Colonic mucosa (tissue), 4 donors: ENCODE data around the gene SLC38A11. TPM values are rescaled to one million over a fixed set of nuclear protein-coding genes. Genes with fewer than 3 reads are reported as not detected.

Experiments
- DNase-seq: peaks from one replicate; pipeline ENCODE4 v3.0.0-alpha.2; 2020
- H3K27ac ChIP-seq: fragments of 200-600 bp; one replicate; pipeline ENCODE4 v1.8.0; 2021
- H3K27me3 ChIP-seq: fragments of 200-600 bp; one replicate; pipeline ENCODE4 v1.8.0; 2021
- H3K36me3 ChIP-seq: fragments of 200-600 bp; one replicate; pipeline ENCODE4 v1.8.0; 2021
- H3K4me1 ChIP-seq: fragments of 200-600 bp; one replicate; pipeline ENCODE4 v1.8.0; 2021; ENCODE audit warnings: mild to moderate bottlenecking
- H3K4me3 ChIP-seq: fragments of 200-600 bp; one replicate; pipeline ENCODE4 v1.8.0; 2021
- H3K9ac ChIP-seq, 2 donors: one replicate each; pipeline ENCODE4 v1.7.0; 2013; ENCODE audit warnings: control low read depth in 2 of 2, low read depth in 2 of 2, low read length in 2 of 2
- H3K9me3 ChIP-seq: fragments of 200-600 bp; one replicate; pipeline ENCODE4 v1.8.0; 2021
- intact Hi-C: fragments of 100-400 bp; cut with DNase I; formaldehyde crosslinking; loops from one replicate; pipeline ENCODE4 v1.14.1; 2022
- total RNA-seq, 2 donors: library from RNA; stranded (reverse); fragmentation: NEBNext Ultra II Directional in 1 of 2; extraction: Animal tissue kit (Norgen Biotek cat#: 25700) in 1 of 2; gene quantifications; one replicate each; pipeline ENCODE4 v1.2.1, GENCODE V29; 2021
- TF ChIP-seq, protein P1 (sequence below): fragments of 200-600 bp; IDR thresholded peaks from one replicate; pipeline ENCODE4 v1.8.0; 2022; ENCODE audit warnings: antibody characterized with exemption, mild to moderate bottlenecking
- donor health status: healthy.
- donor health status: DM: no; HTN: no; CAD: no.
- donor health status: DM: no; HTN: no; CAD: no.

Gene SLC38A11
- total RNA-seq, 2 donors from 2014 or later: 1.5 to 3.0 TPM

GRCh38 chr2:164888592-164888991 is 66.7 kb downstream of the SLC38A11 start:
- no peaks in the 10 kb centered on the region for H3K27me3 ChIP-seq
- no peaks in the 10 kb centered on the region for H3K4me1 ChIP-seq
- H3K9me3 ChIP-seq: no peaks in the 10 kb centered on the region
- TF ChIP-seq, protein P1, sequence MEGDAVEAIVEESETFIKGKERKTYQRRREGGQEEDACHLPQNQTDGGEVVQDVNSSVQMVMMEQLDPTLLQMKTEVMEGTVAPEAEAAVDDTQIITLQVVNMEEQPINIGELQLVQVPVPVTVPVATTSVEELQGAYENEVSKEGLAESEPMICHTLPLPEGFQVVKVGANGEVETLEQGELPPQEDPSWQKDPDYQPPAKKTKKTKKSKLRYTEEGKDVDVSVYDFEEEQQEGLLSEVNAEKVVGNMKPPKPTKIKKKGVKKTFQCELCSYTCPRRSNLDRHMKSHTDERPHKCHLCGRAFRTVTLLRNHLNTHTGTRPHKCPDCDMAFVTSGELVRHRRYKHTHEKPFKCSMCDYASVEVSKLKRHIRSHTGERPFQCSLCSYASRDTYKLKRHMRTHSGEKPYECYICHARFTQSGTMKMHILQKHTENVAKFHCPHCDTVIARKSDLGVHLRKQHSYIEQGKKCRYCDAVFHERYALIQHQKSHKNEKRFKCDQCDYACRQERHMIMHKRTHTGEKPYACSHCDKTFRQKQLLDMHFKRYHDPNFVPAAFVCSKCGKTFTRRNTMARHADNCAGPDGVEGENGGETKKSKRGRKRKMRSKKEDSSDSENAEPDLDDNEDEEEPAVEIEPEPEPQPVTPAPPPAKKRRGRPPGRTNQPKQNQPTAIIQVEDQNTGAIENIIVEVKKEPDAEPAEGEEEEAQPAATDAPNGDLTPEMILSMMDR: no peak
- no peak overlapping the region for H3K9ac ChIP-seq
- H3K27ac ChIP-seq: no peak overlapping the region
- intact Hi-C loops: no loop called here
- H3K36me3 ChIP-seq: no peaks in the 10 kb centered on the region
- H3K4me3 ChIP-seq: no peak overlapping the region
- DNase-seq: no peak

- DNase-seq: no peak
- Histone ChIP-seq H3K9ac (no peak overlapping the region), H3K27ac (no peak overlapping the region), H3K9me3 (no peaks in the 10 kb centered on the region), H3K36me3 (no peaks in the 10 kb centered on the region), H3K4me1 (no peaks in the 10 kb centered on the region), H3K27me3 (no peaks in the 10 kb centered on the region), H3K4me3 (no peak overlapping the region)
- intact Hi-C loops: no loop called here
- TF ChIP-seq, protein P1: no peak
These were observed 67.7 kb downstream of the SLC38A11 start for GRCh38 chr2:164887434-164888144.

- intact Hi-C loops: no loop called here
- H3K4me3 ChIP-seq: no peak overlapping the region
- H3K4me1 ChIP-seq: no peaks in the 10 kb centered on the region
- no peak overlapping the region for H3K9ac ChIP-seq
- H3K27me3 ChIP-seq: no peaks in the 10 kb centered on the region
- no peak overlapping the region for H3K27ac ChIP-seq
- no peak for DNase-seq
- no peaks in the 10 kb centered on the region for H3K36me3 ChIP-seq
- TF ChIP-seq, protein P1: no peak
- H3K9me3 ChIP-seq: no peaks in the 10 kb centered on the region
These were observed 73.0 kb downstream of the SLC38A11 start for GRCh38 chr2:164882276-164882675.

GRCh38 chr2:164881524-164881923 is 73.8 kb downstream of the SLC38A11 start:
- Histone ChIP-seq H3K4me1 (no peaks in the 10 kb centered on the region), H3K27ac (no peak overlapping the region), H3K36me3 (no peaks in the 10 kb centered on the region), H3K4me3 (no peak overlapping the region), H3K9ac (no peak overlapping the region), H3K9me3 (no peaks in the 10 kb centered on the region), H3K27me3 (no peaks in the 10 kb centered on the region)
- TF ChIP-seq, protein P1: no peak
- DNase-seq: no peak
- intact Hi-C loops: no loop called here

- Histone ChIP-seq H3K4me3 (no peak overlapping the region), H3K4me1 (no peaks in the 10 kb centered on the region), H3K9ac (no peak overlapping the region), H3K27ac (no peak overlapping the region), H3K27me3 (no peaks in the 10 kb centered on the region), H3K36me3 (no peaks in the 10 kb centered on the region), H3K9me3 (no peaks in the 10 kb centered on the region)
- intact Hi-C loops: no loop called here
- TF ChIP-seq, protein P1: no peak
- no peak for DNase-seq
These were observed 75.3 kb downstream of the SLC38A11 start for GRCh38 chr2:164879901-164880535.
